Measurements from ENCODE around the gene FCHO1. TPM values are rescaled to one million over a fixed set of nuclear protein-coding genes. Genes with fewer than 3 reads are reported as not detected.

Gene FCHO1
- total and polyA plus RNA-seq, 4 donors: 0.69 to 2.8 (median 1.7) TPM

- H3K27ac ChIP-seq (ENCODE audit: low read depth in 1 of 2, low read length in 2 of 2): no peak overlapping the region
- no peak for TF ChIP-seq FOXA1 (IDR thresholded peaks at IDR 0.05)
- TF ChIP-seq, protein P1, sequence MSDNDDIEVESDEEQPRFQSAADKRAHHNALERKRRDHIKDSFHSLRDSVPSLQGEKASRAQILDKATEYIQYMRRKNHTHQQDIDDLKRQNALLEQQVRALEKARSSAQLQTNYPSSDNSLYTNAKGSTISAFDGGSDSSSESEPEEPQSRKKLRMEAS (IDR thresholded peaks at IDR 0.05): no peak
- TF ChIP-seq CTCF (IDR thresholded peaks at IDR 0.05; ENCODE audit: low read depth, low read length, missing input control): no peak
- TF ChIP-seq ATF3 (IDR thresholded peaks at IDR 0.05): no peak
- no peak for TF ChIP-seq SP1 (IDR thresholded peaks at IDR 0.05)
- TF ChIP-seq GABPA (IDR thresholded peaks at IDR 0.05 in 1 of 2, conservative IDR thresholded peaks at IDR 0.05 in 1 of 2): no peak
- no peak for TF ChIP-seq JUND (IDR thresholded peaks at IDR 0.05)
- TF ChIP-seq HNF4G (IDR thresholded peaks at IDR 0.05): no peak
- no peak for TF ChIP-seq EGR1 (IDR thresholded peaks at IDR 0.05; ENCODE audit: low read depth in 2 of 2)
- no peak for TF ChIP-seq NR2F2 (IDR thresholded peaks at IDR 0.05)
- TF ChIP-seq RXRA (IDR thresholded peaks at IDR 0.05): no peak
- no peak for DNase-seq (ENCODE audit: low spot score)
- no peak overlapping the region for H3K9ac ChIP-seq (ENCODE audit: low read depth in 1 of 2, low read length in 2 of 2)
- no peaks in the 10 kb centered on the region for H3K4me1 ChIP-seq (ENCODE audit: control insufficient read depth in 4 of 4, insufficient read depth in 4 of 4, low read length in 3 of 4)
- H3K4me3 ChIP-seq (ENCODE audit: low read depth in 1 of 3, low read length in 3 of 3): no peak overlapping the region
- 62% methylated on average over 8 of the region's 8 CpGs for WGBS
- H3K36me3 ChIP-seq (ENCODE audit: control insufficient read depth in 4 of 4, insufficient read depth in 3 of 4, low read depth in 1 of 4, low read length in 3 of 4): no peaks in the 10 kb centered on the region
- H3K9me3 ChIP-seq (ENCODE audit: control insufficient read depth in 4 of 4, low read length in 3 of 4): no peaks in the 10 kb centered on the region
- H3K27me3 ChIP-seq (ENCODE audit: control insufficient read depth in 4 of 4, insufficient read depth in 4 of 4, low read length in 3 of 4): peaks cover 0 to 3% (median 0%) of the 10 kb centered on the region in 4 donors
Measured at GRCh38 chr19:17824339-17824738, 73.1 kb downstream of the FCHO1 start.

DNA sequence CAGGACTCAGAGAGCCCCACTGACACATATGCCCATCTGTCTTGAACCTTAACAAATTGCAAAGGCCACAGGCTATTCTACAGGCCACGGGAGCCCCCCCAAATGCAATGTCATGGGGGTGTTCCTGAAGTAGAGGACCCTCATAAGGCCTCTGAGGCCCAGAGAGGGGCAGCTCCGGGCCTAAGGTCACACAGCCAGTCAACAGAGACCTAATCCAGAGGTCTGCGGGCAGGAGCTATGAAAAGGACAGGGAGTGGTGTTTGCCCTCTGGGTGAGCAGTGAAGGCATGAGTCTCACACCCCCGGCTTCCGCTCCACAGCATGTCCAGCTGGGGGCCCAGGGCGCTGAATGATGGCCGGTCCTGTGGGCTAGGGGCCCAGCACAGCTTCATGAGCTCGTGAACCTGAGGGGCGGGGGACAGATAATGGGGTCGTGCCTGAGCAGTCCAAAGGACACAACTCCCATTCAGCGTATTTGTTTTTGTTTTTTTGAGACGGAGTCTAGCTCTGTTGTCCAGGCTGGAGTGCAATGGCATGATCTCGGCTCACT, 75.3 kb downstream of the FCHO1 start:
- 72% methylated on average over 13 of the region's 13 CpGs for WGBS
- Histone ChIP-seq H3K27me3 (ENCODE audit: control insufficient read depth in 4 of 4, insufficient read depth in 4 of 4, low read length in 3 of 4) (peaks cover 0 to 4% (median 1%) of the 10 kb centered on the region in 4 donors), H3K27ac (ENCODE audit: low read depth in 1 of 2, low read length in 2 of 2) (no peak overlapping the region)

More for the DNA sequence above, 75.3 kb downstream of the FCHO1 start:
- Histone ChIP-seq H3K9ac (ENCODE audit: low read depth in 1 of 2, low read length in 2 of 2) (no peak overlapping the region), H3K4me3 (ENCODE audit: low read depth in 1 of 3, low read length in 3 of 3) (no peak overlapping the region), H3K4me1 (ENCODE audit: control insufficient read depth in 4 of 4, insufficient read depth in 4 of 4, low read length in 3 of 4) (peaks cover 0 to 3% (median 0%) of the 10 kb centered on the region in 4 donors), H3K9me3 (ENCODE audit: control insufficient read depth in 4 of 4, low read length in 3 of 4) (no peaks in the 10 kb centered on the region), H3K36me3 (ENCODE audit: control insufficient read depth in 4 of 4, insufficient read depth in 3 of 4, low read depth in 1 of 4, low read length in 3 of 4) (no peaks in the 10 kb centered on the region)
- TF ChIP-seq ATF3 (IDR thresholded peaks at IDR 0.05): no peak
- TF ChIP-seq TAF1 (conservative IDR thresholded peaks at IDR 0.05): no peak
- TF ChIP-seq YY1 (IDR thresholded peaks at IDR 0.05): no peak
- TF ChIP-seq SP1 (IDR thresholded peaks at IDR 0.05): no peak
- no peak for TF ChIP-seq NR2F2 (IDR thresholded peaks at IDR 0.05)
- no peak for TF ChIP-seq CTCF (IDR thresholded peaks at IDR 0.05; ENCODE audit: low read depth, low read length, missing input control)
- TF ChIP-seq, protein P1 (IDR thresholded peaks at IDR 0.05): no peak
- TF ChIP-seq ZBTB33 (IDR thresholded peaks at IDR 0.05): no peak
- no peak for TF ChIP-seq HNF4G (IDR thresholded peaks at IDR 0.05)
- no peak for TF ChIP-seq FOXA2 (IDR thresholded peaks at IDR 0.05)
- no peak for TF ChIP-seq HNF4A (conservative IDR thresholded peaks at IDR 0.05)
- TF ChIP-seq, protein P2, sequence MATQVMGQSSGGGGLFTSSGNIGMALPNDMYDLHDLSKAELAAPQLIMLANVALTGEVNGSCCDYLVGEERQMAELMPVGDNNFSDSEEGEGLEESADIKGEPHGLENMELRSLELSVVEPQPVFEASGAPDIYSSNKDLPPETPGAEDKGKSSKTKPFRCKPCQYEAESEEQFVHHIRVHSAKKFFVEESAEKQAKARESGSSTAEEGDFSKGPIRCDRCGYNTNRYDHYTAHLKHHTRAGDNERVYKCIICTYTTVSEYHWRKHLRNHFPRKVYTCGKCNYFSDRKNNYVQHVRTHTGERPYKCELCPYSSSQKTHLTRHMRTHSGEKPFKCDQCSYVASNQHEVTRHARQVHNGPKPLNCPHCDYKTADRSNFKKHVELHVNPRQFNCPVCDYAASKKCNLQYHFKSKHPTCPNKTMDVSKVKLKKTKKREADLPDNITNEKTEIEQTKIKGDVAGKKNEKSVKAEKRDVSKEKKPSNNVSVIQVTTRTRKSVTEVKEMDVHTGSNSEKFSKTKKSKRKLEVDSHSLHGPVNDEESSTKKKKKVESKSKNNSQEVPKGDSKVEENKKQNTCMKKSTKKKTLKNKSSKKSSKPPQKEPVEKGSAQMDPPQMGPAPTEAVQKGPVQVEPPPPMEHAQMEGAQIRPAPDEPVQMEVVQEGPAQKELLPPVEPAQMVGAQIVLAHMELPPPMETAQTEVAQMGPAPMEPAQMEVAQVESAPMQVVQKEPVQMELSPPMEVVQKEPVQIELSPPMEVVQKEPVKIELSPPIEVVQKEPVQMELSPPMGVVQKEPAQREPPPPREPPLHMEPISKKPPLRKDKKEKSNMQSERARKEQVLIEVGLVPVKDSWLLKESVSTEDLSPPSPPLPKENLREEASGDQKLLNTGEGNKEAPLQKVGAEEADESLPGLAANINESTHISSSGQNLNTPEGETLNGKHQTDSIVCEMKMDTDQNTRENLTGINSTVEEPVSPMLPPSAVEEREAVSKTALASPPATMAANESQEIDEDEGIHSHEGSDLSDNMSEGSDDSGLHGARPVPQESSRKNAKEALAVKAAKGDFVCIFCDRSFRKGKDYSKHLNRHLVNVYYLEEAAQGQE (IDR thresholded peaks at IDR 0.05): no peak
- TF ChIP-seq FOXA1 (IDR thresholded peaks at IDR 0.05): no peak
- TF ChIP-seq JUND (IDR thresholded peaks at IDR 0.05): no peak
- no peak for DNase-seq (ENCODE audit: low spot score)
